WERI-Rb-1 (cell line): ENCODE measurements around the gene NLRP13.

ENCODE experiments used
- DNase-seq: peaks from one replicate; pipeline ENCODE4 v3.0.0-alpha.2; 2020
- H3K27ac ChIP-seq: fragments of 250-450 bp; sonication (Bioruptor Pico); 2 replicates; pipeline ENCODE4 v1.5.1; 2020; ENCODE audit warnings: mild to moderate bottlenecking, moderate library complexity
- H3K27me3 ChIP-seq: fragments of 250-450 bp; sonication (Bioruptor Pico); 2 replicates; pipeline ENCODE4 v1.5.1; 2021; ENCODE audit warnings: mild to moderate bottlenecking, low read depth, moderate library complexity; ENCODE audit not compliant: insufficient read depth, severe bottlenecking
- H3K36me3 ChIP-seq: fragments of 250-450 bp; sonication (Bioruptor Pico); 2 replicates; pipeline ENCODE4 v1.5.1; 2020; ENCODE audit warnings: mild to moderate bottlenecking, moderate library complexity
- H3K4me3 ChIP-seq: 2 replicates; pipeline ENCODE4 v1.5.1; 2011; ENCODE audit warnings: low read depth, mild to moderate bottlenecking, control low read depth, low read length
- H3K9me3 ChIP-seq: fragments of 250-450 bp; sonication (Bioruptor Pico); 2 replicates; pipeline ENCODE4 v1.5.1; 2021; ENCODE audit warnings: mild to moderate bottlenecking, moderate library complexity; ENCODE audit not compliant: severe bottlenecking
- CTCF ChIP-seq: IDR thresholded peaks from 2 replicates; pipeline ENCODE4 v1.5.1; 2011; ENCODE audit warnings: low read depth, mild to moderate bottlenecking, control low read depth, inconsistent platforms, low read length

NLRP13 gene

GRCh38 chr19:55866521-55866920 lies 65.6 kb downstream of the NLRP13 start:
- Histone ChIP-seq H3K27ac (no peak overlapping the region), H3K27me3 (peaks cover 75% of the 10 kb centered on the region), H3K9me3 (peaks cover 3% of the 10 kb centered on the region), H3K4me3 (no peak overlapping the region), H3K36me3 (no peaks in the 10 kb centered on the region)
- no peak for TF ChIP-seq CTCF
- no peak for DNase-seq

DNA sequence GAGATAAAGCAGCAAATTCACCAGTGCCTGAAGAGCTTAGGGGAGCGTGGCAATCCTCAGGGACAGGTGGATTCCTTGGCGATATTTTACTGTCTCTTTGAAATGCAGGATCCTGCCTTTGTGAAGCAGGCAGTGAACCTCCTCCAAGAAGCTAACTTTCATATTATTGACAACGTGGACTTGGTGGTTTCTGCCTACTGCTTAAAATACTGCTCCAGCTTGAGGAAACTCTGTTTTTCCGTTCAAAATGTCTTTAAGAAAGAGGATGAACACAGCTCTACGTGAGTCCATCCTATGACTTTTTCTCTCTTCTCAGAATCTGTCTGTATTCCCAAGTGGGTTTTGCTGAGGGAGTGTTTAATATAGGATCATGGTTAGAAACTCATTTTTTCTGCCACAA lies 73.2 kb downstream of the NLRP13 start:
- no peak overlapping the region for H3K4me3 ChIP-seq
- H3K27ac ChIP-seq = no peak overlapping the region
- TF ChIP-seq CTCF = no peak
- H3K27me3 ChIP-seq = peaks cover 75% of the 10 kb centered on the region
- H3K9me3 ChIP-seq = peaks cover 2% of the 10 kb centered on the region
- no peak for DNase-seq
- no peaks in the 10 kb centered on the region for H3K36me3 ChIP-seq

DNA sequence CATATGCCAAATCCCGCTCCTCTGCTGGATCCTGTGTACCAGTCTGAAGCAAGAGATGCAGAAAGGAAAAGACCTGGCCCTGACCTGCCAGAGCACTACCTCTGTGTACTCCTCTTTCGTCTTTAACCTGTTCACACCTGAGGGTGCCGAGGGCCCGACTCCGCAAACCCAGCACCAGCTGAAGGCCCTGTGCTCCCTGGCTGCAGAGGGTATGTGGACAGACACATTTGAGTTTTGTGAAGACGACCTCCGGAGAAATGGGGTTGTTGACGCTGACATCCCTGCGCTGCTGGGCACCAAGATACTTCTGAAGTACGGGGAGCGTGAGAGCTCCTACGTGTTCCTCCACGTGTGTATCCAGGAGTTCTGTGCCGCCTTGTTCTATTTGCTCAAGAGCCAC lies 73.7 kb downstream of the NLRP13 start:
- Histone ChIP-seq H3K27me3 (peaks cover 69% of the 10 kb centered on the region), H3K27ac (no peak overlapping the region), H3K9me3 (peaks cover 2% of the 10 kb centered on the region), H3K36me3 (no peaks in the 10 kb centered on the region), H3K4me3 (no peak overlapping the region)
- no peak for DNase-seq
- TF ChIP-seq CTCF = no peak

- H3K27me3 ChIP-seq = peaks cover 65% of the 10 kb centered on the region
Measured at GRCh38 chr19:55857974-55858373, 74.2 kb downstream of the NLRP13 start.

DNA sequence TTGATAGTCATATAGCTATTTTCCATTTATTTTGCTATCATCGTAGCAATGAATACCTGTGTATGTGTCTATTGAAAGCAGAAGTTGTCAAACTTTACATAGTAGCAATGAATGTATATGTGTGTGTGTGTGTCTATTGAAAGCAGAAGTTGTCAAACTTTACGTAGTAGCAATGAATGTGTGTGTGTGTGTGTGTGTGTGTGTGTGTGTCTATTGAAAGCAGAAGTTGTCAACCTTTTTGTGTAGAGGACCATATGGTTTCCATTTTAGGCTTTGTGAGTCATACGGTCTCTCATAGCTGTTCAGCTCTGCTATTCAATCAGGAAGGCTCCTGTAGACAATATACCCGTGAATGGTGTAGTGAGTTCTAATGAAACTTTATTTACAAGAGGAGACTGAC lies 75.0 kb downstream of the NLRP13 start:
- no peak for DNase-seq
- H3K27me3 ChIP-seq = peaks cover 66% of the 10 kb centered on the region
- TF ChIP-seq CTCF = no peak
- H3K27ac ChIP-seq = no peak overlapping the region
- H3K36me3 ChIP-seq = no peaks in the 10 kb centered on the region
- no peak overlapping the region for H3K4me3 ChIP-seq
- H3K9me3 ChIP-seq = peaks cover 2% of the 10 kb centered on the region

More at GRCh38 chr19:55857974-55858373, 74.2 kb downstream of the NLRP13 start:
- no peak overlapping the region for H3K27ac ChIP-seq
- peaks cover 2% of the 10 kb centered on the region for H3K9me3 ChIP-seq
- DNase-seq = no peak
- H3K36me3 ChIP-seq = no peaks in the 10 kb centered on the region
- TF ChIP-seq CTCF = no peak
- no peak overlapping the region for H3K4me3 ChIP-seq

DNA sequence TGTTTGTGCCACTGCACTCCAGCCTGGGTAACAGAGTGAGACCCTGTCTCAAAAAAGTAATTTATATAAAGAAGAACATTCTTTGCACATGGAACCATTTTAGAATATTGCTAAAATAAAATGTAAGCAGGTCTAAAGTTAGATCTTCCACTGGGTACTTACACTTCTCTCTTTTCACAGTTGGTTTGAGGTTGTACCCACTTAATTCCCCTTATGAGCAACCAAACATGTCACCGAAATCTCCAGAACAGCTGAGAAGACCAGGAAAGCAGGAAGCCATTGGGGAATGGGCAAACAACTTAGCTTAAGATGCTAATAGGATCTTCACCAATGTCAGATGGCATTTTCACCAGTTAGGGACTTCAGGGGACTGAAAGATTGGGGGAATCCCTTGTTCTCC lies 77.0 kb downstream of the NLRP13 start:
- DNase-seq = no peak
- Histone ChIP-seq H3K36me3 (no peaks in the 10 kb centered on the region), H3K9me3 (peaks cover 2% of the 10 kb centered on the region), H3K27me3 (peaks cover 52% of the 10 kb centered on the region), H3K27ac (no peak overlapping the region), H3K4me3 (no peak overlapping the region)
- no peak for TF ChIP-seq CTCF
